ENCODE results near the gene STAT1.

DNA sequence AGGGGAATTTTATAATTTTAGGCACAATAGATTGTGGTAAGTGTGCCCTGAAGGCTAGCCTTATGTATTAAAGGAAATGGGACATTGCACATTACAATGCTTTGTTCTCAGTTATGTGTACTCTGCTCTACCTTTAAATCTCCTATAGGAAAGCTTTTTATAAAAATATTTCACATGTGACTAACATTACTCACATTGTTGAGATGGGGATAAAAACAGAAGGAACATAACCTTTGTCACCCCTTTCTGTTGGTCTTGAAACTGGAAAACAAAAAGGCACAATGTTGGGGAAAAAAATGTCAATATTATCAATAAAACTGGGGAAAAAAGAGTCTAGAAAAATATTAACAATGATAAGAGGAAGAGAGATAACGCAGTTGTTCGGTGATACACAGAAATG, 17.3 kb upstream of the STAT1 start:
- TF ChIP-seq, protein P1, sequence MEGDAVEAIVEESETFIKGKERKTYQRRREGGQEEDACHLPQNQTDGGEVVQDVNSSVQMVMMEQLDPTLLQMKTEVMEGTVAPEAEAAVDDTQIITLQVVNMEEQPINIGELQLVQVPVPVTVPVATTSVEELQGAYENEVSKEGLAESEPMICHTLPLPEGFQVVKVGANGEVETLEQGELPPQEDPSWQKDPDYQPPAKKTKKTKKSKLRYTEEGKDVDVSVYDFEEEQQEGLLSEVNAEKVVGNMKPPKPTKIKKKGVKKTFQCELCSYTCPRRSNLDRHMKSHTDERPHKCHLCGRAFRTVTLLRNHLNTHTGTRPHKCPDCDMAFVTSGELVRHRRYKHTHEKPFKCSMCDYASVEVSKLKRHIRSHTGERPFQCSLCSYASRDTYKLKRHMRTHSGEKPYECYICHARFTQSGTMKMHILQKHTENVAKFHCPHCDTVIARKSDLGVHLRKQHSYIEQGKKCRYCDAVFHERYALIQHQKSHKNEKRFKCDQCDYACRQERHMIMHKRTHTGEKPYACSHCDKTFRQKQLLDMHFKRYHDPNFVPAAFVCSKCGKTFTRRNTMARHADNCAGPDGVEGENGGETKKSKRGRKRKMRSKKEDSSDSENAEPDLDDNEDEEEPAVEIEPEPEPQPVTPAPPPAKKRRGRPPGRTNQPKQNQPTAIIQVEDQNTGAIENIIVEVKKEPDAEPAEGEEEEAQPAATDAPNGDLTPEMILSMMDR (conservative IDR thresholded peaks at IDR 0.05) = no peak
- TF ChIP-seq ZFX (IDR thresholded peaks at IDR 0.05) = no peak

Measured in C4-2B (cell line).